ENCODE data around the gene ISL2.

ISL2 gene

GRCh38 chr15:76328106-76328696 is 8.4 kb upstream of the ISL2 start:
- no peak for DNase-seq

- no peak for DNase-seq
Observed at GRCh38 chr15:76328958-76329357, 7.6 kb upstream of the ISL2 start.

- no peak for DNase-seq
Observed at GRCh38 chr15:76330080-76330680, 6.4 kb upstream of the ISL2 start.

- DNase-seq = no peak
Observed at GRCh38 chr15:76332796-76333195, 3.8 kb upstream of the ISL2 start.

- no peak for DNase-seq
Observed at GRCh38 chr15:76333309-76333708, 3.3 kb upstream of the ISL2 start.

- no peak for DNase-seq
Observed at GRCh38 chr15:76333720-76334437, 2.7 kb upstream of the ISL2 start.

GRCh38 chr15:76334438-76335306 is 1.9 kb upstream of the ISL2 start:
- no peak for DNase-seq

GRCh38 chr15:76335307-76336253 is 993 bp upstream of the ISL2 start:
- peak; percentile 8 to 33 for DNase-seq

GRCh38 chr15:76337059-76337695 is 604 bp downstream of the ISL2 start:
- DNase-seq = peak in 1 of 2 donors; percentile 23

GRCh38 chr15:76337696-76338485 is 1.3 kb downstream of the ISL2 start:
- DNase-seq = peak; percentile 6 to 13

GRCh38 chr15:76338486-76339304 is 2.1 kb downstream of the ISL2 start:
- peak in 1 of 2 donors; percentile 18 for DNase-seq

GRCh38 chr15:76339305-76340197 is 3.0 kb downstream of the ISL2 start:
- DNase-seq = peak in 1 of 2 donors; percentile 12

GRCh38 chr15:76340198-76340802 is 3.7 kb downstream of the ISL2 start:
- DNase-seq = peak; percentile 10 to 27

GRCh38 chr15:76340803-76341365 is 4.3 kb downstream of the ISL2 start:
- DNase-seq = peak; percentile 50 to 51

- peak in 1 of 2 donors; percentile 7 for DNase-seq
Observed at GRCh38 chr15:76341366-76342057, 4.9 kb downstream of the ISL2 start.

- no peak for DNase-seq
Observed at GRCh38 chr15:76342058-76342381, 5.4 kb downstream of the ISL2 start.
